Measurements from ENCODE around the gene TMIGD1.

The TMIGD1 gene, protein sequence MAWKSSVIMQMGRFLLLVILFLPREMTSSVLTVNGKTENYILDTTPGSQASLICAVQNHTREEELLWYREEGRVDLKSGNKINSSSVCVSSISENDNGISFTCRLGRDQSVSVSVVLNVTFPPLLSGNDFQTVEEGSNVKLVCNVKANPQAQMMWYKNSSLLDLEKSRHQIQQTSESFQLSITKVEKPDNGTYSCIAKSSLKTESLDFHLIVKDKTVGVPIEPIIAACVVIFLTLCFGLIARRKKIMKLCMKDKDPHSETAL

DNA sequence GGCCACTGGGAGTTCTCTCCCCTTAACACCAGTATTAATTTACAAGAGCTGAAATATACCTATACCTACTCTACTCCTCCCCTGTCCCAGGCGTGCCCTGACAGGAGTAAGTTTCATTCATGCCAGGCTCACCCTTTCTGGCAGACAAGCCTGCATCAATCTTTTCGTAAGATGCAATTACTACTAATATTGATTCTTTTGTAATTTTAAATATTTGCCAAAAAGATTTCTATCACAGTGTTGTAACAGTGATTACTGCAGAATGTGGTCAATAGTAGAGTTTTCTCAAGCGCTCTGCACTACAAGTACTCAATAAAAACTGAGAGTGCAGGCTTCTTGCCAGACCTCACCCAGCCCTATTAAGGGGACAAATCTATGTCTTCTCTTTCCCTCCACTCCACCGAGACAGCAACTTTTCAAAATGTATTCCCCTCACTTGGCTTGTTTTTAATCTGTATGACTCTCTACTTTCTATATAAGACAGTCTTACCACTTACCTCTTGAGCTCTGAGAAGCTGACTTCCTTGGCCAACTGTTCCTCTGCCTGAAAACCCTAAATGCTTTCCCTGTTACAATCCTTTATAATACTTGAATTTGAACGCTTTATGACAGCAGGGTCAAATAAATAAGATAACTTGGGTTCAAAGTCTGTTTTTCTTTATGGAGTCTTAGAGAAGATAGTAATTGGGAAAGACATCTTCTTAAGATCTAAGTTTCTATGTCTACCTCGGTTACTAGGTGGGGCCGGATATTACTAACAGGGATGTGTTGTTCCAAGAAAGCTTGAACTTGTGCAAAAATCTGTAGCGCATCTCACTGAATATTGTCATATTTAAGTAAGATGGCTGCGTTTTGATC is at the start of gene TMIGD1:
Gene TMIGD1, minus strand, starts transcription at position 555 of the 858 bp plus-strand sequence. CDS start 1,924 bp downstream, outside the sequence.
- DNase-seq = no peak

DNA sequence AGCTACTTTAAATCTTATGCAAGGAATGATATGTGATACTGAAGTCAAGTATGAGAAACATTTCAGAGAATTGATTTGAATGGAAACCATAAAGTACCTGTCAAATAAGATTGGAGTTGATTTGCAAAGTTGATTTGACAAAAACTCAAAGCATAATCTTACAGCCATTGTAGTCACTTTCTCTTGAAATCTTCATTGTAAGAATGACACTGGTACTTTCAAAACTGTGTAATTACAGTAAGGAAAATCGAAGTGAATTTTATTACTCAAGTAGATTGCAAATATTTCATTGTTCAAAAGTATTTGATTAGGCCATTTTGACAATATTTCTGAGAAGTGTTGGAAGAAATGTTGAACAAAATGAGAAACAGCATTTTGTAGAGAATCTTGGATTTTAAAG is 48.5 kb upstream of the TMIGD1 start:
- DNase-seq = no peak

DNA sequence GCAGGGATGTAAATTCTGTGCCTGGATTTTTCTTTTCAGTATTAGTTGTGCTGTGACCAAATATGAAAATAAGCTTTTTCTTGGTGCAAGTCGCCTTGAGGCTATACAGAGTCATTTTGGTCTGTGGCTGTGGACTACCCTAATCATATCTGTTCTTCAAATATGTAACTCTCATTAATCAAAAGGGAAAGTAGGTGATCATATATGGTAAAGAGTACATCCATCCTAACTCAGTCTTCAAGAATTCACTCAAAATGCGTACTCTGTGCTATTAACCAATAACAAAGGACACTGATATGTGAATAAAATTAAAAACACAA is 47.4 kb upstream of the TMIGD1 start:
- DNase-seq = no peak

DNA sequence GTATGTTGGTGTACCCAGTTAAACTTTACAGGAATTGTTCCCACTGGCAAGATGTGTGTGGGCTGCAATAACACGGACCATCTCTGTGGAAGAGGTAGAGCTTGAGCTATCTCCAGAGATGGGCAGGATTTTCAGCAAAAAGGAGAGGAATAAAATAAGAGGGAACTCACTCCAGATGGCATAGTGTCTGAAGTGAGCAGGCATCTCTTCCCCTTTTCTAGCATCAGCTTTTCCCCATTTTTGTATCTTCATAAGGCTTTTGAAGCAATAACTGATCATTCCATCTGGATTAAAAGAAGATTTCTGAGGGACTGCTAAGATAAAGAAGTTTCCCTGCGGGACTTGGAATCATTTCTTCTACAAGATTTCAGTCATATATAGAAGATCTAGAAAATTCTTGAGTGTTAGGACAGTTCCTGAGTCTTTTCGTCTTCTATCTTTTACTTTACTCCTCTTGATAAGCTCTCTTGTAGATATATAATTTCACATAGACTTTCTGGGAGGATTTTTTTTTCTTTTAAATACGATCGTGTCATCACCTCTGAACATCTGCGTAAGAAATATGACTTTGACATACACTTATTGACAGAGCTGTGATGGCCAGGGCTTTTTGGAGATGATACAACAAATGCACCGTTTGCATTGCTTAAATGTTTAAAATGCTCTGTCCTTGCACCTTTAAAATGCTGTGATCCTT is 46.9 kb upstream of the TMIGD1 start:
- no peak for DNase-seq

DNA sequence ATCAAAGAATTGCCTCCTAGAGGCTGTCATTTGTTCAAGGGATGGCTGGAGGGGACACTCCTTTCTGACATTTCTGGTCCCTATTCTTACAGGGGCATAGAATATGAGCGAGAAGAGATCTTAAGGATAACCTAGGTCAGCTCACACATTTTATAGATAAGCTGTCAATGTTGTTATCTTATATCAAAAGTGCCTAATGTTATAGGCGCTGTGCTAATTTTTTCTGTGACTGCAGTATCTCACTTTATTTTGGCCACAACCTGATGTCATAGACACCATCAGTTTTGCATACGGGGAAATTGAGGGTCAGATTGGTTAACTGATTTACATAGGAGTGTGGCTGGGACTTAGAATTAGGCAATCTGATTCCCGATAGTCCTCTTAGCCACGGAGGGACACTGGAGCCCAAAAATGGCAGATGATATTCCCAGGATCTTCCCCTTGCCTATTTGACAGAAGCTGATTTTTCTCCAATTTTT is 46.1 kb upstream of the TMIGD1 start:
- DNase-seq = no peak

DNA sequence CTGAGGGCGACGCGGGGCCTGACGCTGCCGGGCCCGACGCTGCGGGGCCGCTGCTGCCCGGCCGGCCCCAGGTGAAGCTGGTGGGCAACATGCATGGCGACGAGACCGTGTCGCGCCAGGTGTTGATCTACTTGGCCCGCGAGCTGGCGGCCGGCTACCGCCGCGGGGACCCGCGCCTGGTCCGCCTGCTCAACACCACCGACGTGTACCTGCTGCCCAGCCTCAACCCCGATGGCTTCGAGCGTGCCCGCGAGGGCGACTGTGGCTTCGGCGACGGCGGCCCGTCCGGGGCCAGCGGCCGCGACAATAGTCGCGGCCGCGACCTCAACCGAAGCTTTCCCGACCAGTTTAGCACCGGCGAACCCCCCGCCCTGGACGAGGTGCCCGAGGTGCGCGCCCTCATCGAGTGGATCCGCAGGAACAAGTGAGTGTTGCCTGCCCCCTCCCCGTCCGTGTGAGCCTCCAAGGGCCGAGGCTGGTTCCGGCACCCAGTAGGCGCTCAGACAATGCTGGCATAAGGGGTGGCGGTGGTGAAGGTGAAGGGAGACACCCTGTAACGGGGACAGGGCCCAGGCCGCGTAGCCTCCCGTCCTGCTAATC is 45.5 kb upstream of the TMIGD1 start:
- DNase-seq = peak in 1 of 4 experiments; percentile 10

DNA sequence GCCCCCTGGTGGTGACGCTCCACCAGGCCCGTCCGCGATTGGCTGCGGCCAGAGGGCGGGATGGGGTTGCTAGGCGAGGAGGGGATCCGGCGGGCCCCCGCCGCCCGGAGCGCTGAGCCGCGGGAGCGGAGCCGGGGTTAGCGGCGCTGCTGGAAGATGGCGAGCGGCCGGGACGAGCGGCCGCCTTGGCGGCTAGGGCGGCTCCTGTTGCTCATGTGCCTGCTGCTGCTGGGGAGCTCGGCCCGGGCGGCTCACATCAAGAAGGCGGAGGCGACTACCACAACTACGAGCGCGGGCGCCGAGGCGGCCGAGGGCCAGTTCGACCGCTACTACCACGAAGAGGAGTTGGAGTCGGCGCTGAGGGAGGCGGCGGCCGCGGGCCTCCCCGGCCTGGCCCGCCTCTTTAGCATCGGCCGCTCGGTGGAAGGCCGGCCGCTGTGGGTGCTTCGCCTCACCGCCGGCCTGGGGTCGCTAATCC is 45.0 kb upstream of the TMIGD1 start, which contains the start of gene CPD:
Gene CPD, plus strand, starts transcription at position 103 of the 478 bp plus-strand sequence. Its CDS starts 54 bp downstream, at position 157.
- peak; percentile 90 to 96 (median 94) for DNase-seq

DNA sequence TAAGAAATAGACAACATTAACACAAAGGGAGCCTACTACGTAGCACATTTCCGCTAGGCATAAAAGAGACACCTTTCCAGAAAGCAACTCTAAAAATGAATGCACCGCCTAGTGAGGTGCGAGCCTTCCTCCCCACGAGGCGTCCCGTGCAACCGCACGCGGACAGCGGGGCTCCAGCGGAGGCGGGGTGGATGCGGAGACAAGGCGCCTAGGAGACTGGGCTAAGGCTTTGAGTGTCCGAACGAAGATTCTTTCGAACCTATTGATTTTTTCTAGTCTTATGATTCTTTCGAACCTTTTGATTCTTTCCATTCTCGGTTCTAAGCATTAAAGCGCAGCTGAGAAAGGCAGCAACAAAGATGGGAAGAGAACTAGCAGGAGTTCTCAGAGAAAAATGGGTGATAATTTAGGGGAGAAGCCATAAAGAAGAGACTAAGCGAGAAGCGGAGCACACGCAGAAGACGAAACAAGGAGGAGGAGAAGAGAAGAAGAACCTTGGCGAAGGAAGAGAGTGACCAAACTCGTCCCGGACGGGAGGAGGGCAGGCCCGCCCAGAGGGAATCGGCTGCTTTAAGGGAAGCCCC is 44.5 kb upstream of the TMIGD1 start:
- DNase-seq = peak in 2 of 4 experiments; percentile 21 to 48

DNA sequence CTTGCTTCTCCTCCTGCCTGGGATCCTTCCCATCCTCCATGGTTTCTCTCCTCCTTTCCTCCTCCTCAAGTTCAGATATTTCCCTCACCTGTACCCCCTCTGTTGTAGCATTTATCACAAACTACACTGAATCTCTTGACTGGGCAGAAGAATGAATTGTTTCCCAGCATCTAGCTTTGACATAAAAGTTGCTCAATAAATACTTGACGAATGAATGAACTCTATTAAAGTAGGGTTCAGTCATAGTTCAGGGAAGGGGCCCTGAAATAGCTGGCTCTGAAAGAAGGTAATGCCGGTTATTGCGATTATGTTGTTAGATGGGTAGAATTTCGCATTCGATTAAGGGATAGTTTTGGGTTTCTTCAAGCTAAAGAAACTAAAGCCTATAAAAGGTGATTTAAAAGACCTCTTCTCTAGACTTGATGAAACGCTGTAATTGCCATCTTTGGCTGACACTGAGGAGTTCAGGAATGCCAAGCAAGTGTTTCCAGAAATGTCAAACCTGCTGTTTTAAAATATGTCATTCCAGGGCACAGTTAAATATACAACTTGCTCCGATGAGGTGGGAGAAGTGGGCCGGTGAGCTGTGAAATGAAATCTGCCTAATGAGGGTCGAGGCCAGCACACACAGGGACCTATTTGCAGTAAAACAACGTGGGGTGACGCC is 43.9 kb upstream of the TMIGD1 start:
- no peak for DNase-seq

DNA sequence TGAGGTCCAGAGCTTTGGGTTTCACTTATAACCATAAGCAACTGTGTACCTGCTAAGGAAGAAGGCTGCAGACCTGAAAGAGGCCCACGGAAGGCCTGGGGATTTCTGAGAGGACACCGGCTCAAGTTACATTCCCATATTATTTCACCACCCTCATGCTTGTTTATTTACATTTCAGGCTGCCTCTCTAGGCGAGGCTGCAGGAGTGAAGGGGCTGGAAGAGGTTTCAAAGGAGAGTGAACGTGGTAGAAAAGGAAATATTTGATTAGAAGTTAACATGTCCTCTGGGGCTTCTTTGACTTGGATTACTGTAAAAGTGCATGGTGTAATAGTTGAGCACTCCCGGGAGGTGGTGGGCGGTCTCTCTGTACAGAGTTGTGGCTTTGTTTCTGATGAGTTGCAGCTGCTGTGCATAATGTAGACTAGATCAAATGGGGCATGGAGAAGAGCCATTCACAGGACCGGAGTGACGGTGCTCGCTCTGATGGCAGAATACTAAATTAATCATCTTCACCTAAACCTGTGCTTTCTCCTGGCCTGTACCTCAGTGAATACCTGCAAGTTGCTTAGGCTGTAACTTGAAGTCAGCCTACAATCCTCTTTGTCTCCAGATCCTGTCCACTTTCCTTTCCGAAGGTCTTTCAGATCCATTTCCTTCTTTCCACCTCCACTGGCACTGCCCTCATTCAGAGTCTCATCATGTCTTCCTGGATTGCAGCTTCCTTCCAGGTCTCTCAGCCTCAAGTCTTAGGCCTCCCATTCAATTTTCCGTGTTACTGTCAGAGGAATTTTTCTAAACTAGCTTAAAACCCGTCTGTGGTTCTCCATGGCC is 43.0 kb upstream of the TMIGD1 start:
- DNase-seq = peak in 1 of 4 experiments; percentile 2

DNA sequence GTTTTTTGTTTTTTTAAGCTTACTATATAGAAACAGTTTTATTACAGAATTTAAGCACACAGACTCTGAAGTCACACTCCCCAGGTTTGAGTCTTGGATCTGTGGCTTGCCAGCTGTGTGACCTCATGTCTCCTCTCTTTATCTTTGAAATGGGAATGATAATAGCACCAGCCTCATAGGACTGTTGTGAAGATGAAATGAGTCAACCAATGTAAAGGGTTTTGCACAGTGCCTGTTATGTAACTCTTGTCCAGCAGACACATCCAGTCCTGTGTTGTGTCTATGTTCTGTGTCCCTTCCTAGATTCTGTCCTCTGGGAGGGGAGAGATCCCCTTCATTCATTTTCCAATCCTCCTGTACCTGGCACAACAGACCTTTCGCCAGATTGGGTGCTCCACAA is 41.8 kb upstream of the TMIGD1 start:
- DNase-seq = no peak

DNA sequence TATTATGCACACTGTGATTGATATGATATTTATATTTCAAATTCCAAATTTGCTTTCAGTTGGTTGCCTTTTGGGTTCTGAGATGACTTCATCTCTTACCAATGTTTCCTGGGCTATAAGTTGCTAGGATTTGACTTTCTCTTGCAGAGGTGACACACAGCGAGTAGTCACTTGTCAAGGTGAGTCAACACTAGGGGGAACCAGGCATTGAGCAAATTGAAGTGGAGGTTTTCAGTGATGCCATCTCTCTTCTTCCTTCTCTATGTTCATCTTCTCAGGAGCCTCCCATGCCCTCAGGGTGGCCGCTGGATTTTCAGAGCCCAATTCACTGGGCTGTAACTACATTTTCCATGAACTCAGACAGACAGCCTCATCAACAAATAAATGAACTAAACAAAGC is 38.9 kb upstream of the TMIGD1 start:
- no peak for DNase-seq

DNA sequence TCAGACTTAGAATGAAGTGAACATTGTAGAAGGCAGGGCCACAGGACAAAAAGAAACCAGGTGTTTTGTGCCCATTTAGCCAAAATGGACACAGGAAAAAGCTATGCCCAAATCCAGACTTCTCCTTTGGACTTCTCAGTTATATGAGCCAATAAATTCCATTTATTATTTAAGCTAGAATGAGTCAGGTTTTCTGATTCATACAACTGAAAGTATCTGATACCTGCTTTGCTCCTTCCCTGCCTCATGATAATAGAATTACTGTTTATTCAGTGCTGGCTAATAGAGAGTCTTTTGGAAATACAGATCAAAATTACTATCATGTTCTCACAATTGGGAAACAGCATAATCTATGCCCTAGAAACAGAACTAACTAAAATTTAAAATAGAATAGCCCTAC is 36.1 kb upstream of the TMIGD1 start:
- no peak for DNase-seq

DNA sequence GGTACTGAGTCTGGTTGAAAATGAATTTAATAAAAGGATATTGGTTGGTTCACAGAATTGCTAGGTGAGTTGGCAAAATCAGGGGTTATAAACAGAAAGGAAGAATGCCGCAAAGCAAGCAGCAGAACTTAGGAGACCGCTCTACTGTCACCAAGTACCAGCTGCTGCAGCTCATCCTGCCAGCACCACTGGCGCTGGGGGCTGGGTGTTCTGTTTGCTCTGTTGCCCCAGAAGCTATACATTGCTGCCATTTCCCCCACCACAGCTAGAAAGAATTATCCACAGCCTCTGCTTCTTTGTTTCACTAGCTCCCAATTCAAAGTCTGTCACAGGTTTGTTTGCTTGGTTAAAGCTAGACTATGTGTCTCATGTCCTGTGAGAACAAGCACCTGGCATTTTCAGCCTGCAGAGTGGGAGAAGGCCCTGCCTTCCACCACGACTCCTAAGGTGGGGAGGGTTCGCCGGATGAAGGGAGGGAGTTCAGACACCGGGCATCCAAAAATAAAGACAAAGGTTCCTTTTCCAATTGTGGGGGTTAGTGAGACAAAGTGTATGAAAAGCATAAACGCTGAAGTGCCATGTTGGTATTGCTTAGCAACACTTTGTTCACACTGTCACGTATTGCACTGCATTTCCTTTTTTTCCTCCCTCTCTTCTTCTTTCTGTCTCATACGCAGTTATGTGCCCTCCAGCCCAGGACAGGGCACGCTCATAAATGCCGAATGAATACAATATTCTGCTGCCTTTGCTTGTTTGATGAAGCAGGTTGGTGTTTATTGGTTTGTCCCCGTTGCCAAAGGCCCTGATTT is 35.3 kb upstream of the TMIGD1 start:
- DNase-seq = no peak

DNA sequence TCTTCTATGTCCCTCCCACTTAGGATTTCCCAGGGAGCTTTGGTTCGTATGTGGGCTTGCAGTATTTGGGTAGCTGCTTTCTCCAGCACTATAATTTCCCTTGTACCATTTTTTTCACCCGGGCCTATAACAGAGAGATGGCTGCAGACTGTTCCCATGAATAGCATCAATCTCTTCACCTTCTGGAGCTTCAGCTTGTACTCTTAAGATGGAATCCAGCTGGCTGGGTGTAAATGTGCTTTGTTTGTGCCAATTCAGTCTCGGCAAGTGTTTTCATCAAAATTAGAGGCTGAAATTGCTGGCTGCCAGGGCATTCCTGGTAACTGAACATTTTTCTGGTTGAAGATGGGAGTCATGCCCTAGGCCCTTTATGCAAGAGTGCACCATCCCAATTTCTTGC is 32.7 kb upstream of the TMIGD1 start:
- no peak for DNase-seq

DNA sequence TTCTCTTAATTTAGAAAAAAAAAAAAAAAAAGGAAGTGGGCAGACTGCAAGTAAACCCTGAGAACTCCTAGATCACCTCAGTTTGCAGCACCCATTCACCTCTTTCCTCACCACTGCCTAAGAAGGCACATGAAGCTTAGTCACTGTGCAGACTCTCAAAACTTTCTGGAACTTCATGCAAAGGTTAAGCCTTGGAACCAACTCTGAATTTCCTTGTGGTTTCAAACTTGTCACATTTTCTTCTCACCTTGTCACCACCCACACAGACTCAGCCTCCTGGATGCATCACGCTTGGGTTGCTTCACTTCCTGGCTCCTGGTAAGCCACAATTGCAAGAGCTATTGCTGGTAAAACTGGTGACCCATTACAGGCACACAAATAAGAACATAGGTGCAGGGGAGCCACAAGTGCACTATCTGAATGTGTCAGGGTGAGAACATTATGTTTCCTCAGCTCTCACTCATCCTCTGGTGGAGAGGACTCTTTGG is 29.9 kb upstream of the TMIGD1 start:
- peak; percentile 15 to 39 (median 27) for DNase-seq

DNA sequence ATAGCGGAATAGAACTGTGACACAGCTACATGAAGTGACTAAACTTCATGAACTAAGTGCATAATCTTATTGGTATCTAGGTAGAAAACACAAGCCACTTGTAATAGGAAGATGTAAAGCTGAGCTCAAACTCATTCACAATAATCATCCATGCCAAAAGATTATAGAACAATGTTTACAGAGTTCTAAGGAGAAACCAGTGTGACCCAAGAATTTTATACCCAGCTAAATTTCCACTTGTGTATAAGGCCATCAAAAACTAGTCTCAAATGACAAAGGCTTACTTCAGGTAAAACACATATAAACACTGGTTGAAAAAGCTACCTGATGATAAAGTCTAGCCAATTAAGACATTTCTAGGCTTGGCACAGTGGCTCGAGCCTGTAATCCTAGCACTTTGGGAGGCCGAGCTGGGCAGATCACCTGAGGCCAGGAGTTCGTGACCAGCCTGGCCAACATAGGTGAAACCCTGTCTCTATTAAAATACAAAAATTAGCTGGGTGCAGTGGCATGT is 28.0 kb upstream of the TMIGD1 start:
- DNase-seq = no peak

DNA sequence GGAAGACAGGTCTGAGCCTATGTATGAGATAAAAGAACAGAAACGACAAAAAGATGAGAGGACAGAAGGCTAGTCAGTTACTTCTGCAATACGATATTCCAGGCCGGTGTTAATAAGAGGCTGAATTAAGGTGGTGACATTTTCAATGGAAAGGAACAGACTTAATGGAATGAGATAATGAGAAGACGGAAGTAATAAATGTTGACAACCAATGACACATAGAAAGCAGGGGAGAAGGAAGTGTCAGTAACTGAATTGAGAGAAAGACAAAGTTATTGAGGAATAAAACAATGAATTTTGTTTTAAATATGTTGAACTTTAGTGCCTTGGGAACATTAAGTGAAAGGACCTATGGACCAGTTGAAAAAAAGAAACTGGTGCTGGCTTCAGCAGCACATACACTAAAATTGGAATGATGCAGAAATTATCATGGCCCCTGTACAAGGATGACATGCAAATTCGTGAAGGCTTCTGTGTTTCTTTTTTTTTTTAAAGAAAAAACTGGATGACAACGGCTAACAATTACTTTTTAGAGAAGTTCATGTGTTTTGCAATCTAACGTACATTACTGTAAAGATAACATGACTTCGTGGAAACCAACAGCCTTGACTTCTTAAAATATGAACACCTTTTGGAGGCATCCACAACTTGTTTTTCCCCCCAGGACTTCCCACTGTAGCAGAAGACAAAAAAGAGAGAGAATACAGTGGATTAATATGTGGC is 26.4 kb upstream of the TMIGD1 start:
- DNase-seq = no peak

All from activated naive CD4-positive, alpha-beta T cell (primary cell).